NCI-H146 (cell line): Measurements from ENCODE around the gene CASK.

Source experiments
- DNase-seq: peaks from one replicate; lab custom pipeline; 2025; lab: John Stamatoyannopoulos, UW

Gene CASK

GRCh38 chrX:41827886-41828285, 95.5 kb downstream of the CASK start:
- DNase-seq: no peak

- no peak for DNase-seq
These were observed 97.6 kb downstream of the CASK start for GRCh38 chrX:41825796-41826195.

GRCh38 chrX:41824551-41824950, 98.8 kb downstream of the CASK start:
- DNase-seq: no peak

- DNase-seq: no peak
These were observed 100.0 kb downstream of the CASK start for GRCh38 chrX:41823402-41823801.

- peak; percentile 43 for DNase-seq
These were observed 100.5 kb downstream of the CASK start for GRCh38 chrX:41822892-41823291.

- no peak for DNase-seq
These were observed 115.3 kb downstream of the CASK start for GRCh38 chrX:41808047-41808446.

GRCh38 chrX:41802958-41803357, 120.4 kb downstream of the CASK start:
- DNase-seq: no peak

GRCh38 chrX:41799661-41800060, 123.7 kb downstream of the CASK start:
- DNase-seq: no peak

GRCh38 chrX:41796577-41796976, 126.8 kb downstream of the CASK start:
- no peak for DNase-seq

- DNase-seq: no peak
These were observed 127.3 kb downstream of the CASK start for GRCh38 chrX:41796046-41796445.

GRCh38 chrX:41789374-41789773, 134.0 kb downstream of the CASK start:
- no peak for DNase-seq

GRCh38 chrX:41785685-41786084, 137.7 kb downstream of the CASK start:
- no peak for DNase-seq

GRCh38 chrX:41781500-41781899, 141.9 kb downstream of the CASK start:
- DNase-seq: peak; percentile 51

GRCh38 chrX:41779941-41780340, 143.4 kb downstream of the CASK start:
- no peak for DNase-seq

GRCh38 chrX:41779030-41779564, 144.3 kb downstream of the CASK start:
- DNase-seq: peak; percentile 19

GRCh38 chrX:41761702-41762101, 161.7 kb downstream of the CASK start:
- DNase-seq: no peak

- DNase-seq: no peak
These were observed 162.2 kb downstream of the CASK start for GRCh38 chrX:41761169-41761568.

GRCh38 chrX:41759817-41760216, 163.5 kb downstream of the CASK start:
- peak; percentile 19 for DNase-seq

- no peak for DNase-seq
These were observed 165.0 kb downstream of the CASK start for GRCh38 chrX:41758401-41758800.

GRCh38 chrX:41750716-41751115, 172.6 kb downstream of the CASK start:
- DNase-seq: no peak

GRCh38 chrX:41739871-41740270, 183.5 kb downstream of the CASK start:
- no peak for DNase-seq

GRCh38 chrX:41737065-41737464, 186.3 kb downstream of the CASK start:
- DNase-seq: no peak

GRCh38 chrX:41734530-41734929, 188.8 kb downstream of the CASK start:
- peak; percentile 36 for DNase-seq

- no peak for DNase-seq
These were observed 189.4 kb downstream of the CASK start for GRCh38 chrX:41733939-41734338.

- no peak for DNase-seq
These were observed 191.1 kb downstream of the CASK start for GRCh38 chrX:41732260-41732659.
